GM06990 (cell line): ENCODE results near the gene GRK1.

Source experiments
- DNase-seq: peaks from one replicate; pipeline ENCODE4 v3.0.0-alpha.2; 2011; ENCODE audit not compliant: insufficient read length; ENCODE audit errors: extremely low read depth
- H3K27me3 ChIP-seq: replicated peaks from 2 replicates; pipeline ENCODE4 v1.6.0; 2011; ENCODE audit warnings: low read length; ENCODE audit not compliant: control insufficient read depth, insufficient read depth
- H3K36me3 ChIP-seq: 2 replicates; pipeline ENCODE4 v1.5.1; 2011; ENCODE audit warnings: low read length; ENCODE audit not compliant: control insufficient read depth, insufficient read depth
- H3K4me3 ChIP-seq: replicated peaks from 2 replicates; pipeline ENCODE4 v1.5.1; 2011; ENCODE audit warnings: low read depth, mild to moderate bottlenecking, control low read depth, low read length
- CTCF ChIP-seq: IDR thresholded peaks from 2 replicates; pipeline ENCODE4 v1.5.1; 2011; ENCODE audit warnings: low read length, control low read depth, mild to moderate bottlenecking, inconsistent platforms; ENCODE audit not compliant: insufficient read depth, poor library complexity, severe bottlenecking

GRK1 gene

GRCh38 chr13:113656831-113657671, 10.0 kb upstream of the GRK1 start:
- no peak for DNase-seq
- no peak overlapping the region for H3K4me3 ChIP-seq
- no peak for TF ChIP-seq CTCF
- H3K36me3 ChIP-seq: no peaks in the 10 kb centered on the region
- H3K27me3 ChIP-seq: no peaks in the 10 kb centered on the region

DNA sequence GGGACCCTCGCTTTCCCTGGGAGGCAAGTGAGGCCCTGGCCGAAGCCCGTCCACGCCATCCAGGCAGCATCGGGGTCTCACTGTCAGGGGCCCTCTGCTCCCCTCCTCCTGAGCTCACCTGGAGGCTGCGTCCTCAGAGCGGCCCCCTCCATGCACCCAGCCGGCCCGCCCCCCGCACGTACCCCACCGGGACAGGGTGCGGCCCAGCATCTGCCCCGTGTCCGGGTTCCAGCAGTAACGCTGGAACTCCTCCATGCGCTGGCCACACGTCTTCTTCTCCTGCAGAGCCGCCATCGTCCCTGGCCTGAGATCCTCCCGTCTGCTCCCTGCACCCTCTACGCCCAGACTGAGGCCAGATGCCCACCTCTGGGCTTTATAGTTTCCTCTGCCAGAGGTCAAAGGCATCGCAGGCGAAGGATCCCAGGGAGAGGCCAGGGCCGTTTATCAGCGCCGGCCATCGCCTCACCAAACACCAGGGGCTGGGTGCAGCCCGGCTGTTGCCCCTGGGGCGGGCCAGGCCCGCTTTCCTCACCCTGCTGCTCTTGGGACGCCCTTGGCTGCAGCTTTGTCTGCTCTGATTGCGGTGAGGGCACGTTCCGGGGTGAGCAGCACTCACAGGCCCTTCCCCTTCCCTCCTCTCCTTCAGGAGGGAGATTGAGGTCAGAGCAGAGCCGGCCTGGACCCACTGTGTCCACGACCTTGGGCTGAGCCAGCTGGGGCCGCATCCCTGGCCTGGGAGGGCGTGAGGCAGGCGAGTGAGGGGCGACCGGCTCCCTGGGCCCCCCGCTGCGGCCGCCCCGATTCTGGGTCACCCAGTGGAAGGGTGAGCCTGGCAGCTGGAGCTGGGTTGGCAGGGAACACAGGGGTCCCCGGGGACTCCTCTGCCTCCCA, 8.9 kb upstream of the GRK1 start, which contains the start of gene ATP4B:
Gene ATP4B (minus strand): TSS at position 348 of the 891 bp plus-strand sequence. CDS start 54 bp downstream, at position 294.
- TF ChIP-seq CTCF: no peak
- Histone ChIP-seq H3K27me3 (no peaks in the 10 kb centered on the region), H3K36me3 (no peaks in the 10 kb centered on the region), H3K4me3 (no peak within 1 kb of the TSS)
- DNase-seq: no peak

DNA sequence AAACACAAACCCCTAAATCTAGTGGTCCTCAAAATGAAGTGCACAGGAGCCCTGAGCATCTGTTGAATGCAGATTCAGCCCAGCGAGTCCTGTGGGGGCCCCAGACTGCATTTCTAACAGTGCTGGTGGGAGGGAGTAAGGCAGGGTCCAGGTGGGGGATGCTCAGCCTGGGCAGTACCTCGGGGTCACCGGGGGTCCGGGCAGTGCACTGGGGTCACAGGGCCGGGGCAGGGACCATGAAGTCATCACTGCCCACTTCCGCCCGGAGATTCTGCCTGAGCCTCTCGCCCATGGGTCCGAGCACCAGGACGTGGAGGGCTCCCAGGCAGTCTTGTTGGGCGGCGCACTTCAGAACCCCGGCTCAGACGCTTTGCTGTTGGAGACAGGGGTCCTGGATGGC, 8.2 kb upstream of the GRK1 start:
- H3K27me3 ChIP-seq: no peaks in the 10 kb centered on the region
- DNase-seq: no peak
- H3K4me3 ChIP-seq: no peak overlapping the region
- no peak for TF ChIP-seq CTCF
- no peaks in the 10 kb centered on the region for H3K36me3 ChIP-seq

DNA sequence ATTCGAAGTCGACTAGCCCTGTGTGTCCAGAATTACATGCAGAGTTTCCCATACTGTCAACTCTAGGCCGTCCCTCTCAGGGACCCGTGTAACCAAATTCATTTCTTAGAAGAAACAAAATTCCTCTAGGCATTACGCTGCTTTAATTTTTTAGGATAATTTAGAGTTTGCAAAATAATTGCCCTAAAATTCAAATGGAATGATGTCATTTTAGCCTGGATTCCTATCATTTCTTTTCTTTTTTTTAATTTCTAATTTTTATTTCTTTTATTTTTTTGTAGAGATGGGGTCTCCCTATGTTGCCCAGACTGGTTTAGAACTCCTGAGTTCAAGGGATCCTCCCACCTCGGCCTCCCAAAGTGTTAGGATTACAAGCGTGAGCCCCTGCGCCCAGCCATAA, 7.7 kb upstream of the GRK1 start:
- Histone ChIP-seq H3K4me3 (no peak overlapping the region), H3K36me3 (no peaks in the 10 kb centered on the region), H3K27me3 (no peaks in the 10 kb centered on the region)
- no peak for DNase-seq
- no peak for TF ChIP-seq CTCF

DNA sequence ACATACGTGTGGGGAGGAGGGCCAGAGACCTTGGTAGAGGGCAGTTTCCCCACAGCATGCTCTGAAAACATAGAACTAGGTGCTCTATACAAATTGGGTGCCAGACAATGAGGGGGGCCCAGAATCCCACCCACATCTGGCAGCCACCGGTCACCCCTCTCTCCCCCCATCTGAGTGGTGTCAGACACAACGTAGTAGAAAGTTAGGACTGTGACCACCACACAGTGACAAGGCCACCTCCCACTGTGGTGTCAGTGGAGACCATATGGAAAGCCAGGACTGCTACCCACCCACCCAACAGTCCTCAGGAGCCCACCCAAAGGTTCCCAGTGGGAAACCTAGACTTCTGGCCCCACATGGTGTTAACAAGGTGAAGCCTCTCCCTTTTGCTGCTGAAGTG, 7.0 kb upstream of the GRK1 start:
- TF ChIP-seq CTCF: no peak
- H3K36me3 ChIP-seq: no peaks in the 10 kb centered on the region
- no peaks in the 10 kb centered on the region for H3K27me3 ChIP-seq
- H3K4me3 ChIP-seq: no peak overlapping the region
- DNase-seq: no peak
